SK-N-SH (cell line): Measurements from ENCODE around the gene MAPK8IP1. TPM values are rescaled to one million over a fixed set of nuclear protein-coding genes. Genes with fewer than 3 reads are reported as not detected.

ENCODE experiments used
- CTCF ChIA-PET: fragments of 300-600, 350-600 bp; formaldehyde crosslinking; extraction: SDS; loops from one replicate; lab custom pipeline; 2021; lab: Yijun Ruan, JAX
- POLR2A ChIA-PET: fragments of 350-600 bp; sonication (Branson Sonifier 250); formaldehyde crosslinking; extraction: SDS; loops from one replicate; lab custom pipeline; 2020; ENCODE audit warnings: antibody characterized with exemption, inconsistent platforms; lab: Yijun Ruan, JAX
- DNase-seq: peaks from one replicate; pipeline ENCODE4 v3.0.0; 2012
- H2AFZ ChIP-seq: fragments of 200-600 bp; sonication (generic); 2 replicates; pipeline ENCODE4 v1.8.1; 2016; ENCODE audit warnings: antibody characterized with exemption, mild to moderate bottlenecking, low read depth
- H3F3A ChIP-seq: fragments of 200-600 bp; sonication (generic); replicated peaks from 2 replicates; pipeline ENCODE3; 2016; ENCODE audit warnings: antibody characterized with exemption, mild to moderate bottlenecking; ENCODE audit not compliant: insufficient read depth
- H3K27ac ChIP-seq, 2 experiments: fragments of 200-500 bp in 1 of 2; fragments of 200-600 bp in 1 of 2; sonication (Bioruptor generic) in 1 of 2; sonication (generic), shearing (Covaris generic) in 1 of 2; 2 replicates each; pipeline versions ENCODE4 v1.5.1 to v1.6.1; 2014 to 2016; ENCODE audit warnings: low read depth in 2 of 2, inconsistent platforms in 1 of 2, low read length in 1 of 2, mild to moderate bottlenecking in 1 of 2, mixed read lengths in 1 of 2
- H3K27me3 ChIP-seq: fragments of 200-600 bp; sonication (generic), shearing (Covaris generic); 2 replicates; pipeline ENCODE4 v1.6.1; 2016; ENCODE audit warnings: mixed run types; ENCODE audit not compliant: insufficient read depth
- H3K36me3 ChIP-seq, 2 experiments: fragments of 200-500 bp in 1 of 2; fragments of 200-600 bp in 1 of 2; sonication (Bioruptor generic) in 1 of 2; sonication (generic) in 1 of 2; replicated peaks in 1 of 2; 2 replicates each; pipeline versions ENCODE3 to v1.5.1; 2014 to 2016; ENCODE audit warnings: low read length in 1 of 2, mild to moderate bottlenecking in 1 of 2; ENCODE audit not compliant: insufficient read depth in 2 of 2, control insufficient read depth in 1 of 2
- H3K4me1 ChIP-seq, 2 experiments: fragments of 200-500 bp in 1 of 2; fragments of 200-600 bp in 1 of 2; sonication (Bioruptor generic) in 1 of 2; sonication (generic), shearing (Covaris generic) in 1 of 2; 2 replicates each; pipeline versions ENCODE4 v1.5.1 to v1.6.1; 2014 to 2016; ENCODE audit warnings: low read depth in 1 of 2, low read length in 1 of 2, mixed run types in 1 of 2; ENCODE audit not compliant: insufficient read depth in 2 of 2, control insufficient read depth in 1 of 2
- H3K4me2 ChIP-seq: fragments of 200-600 bp; sonication (generic), shearing (Covaris generic); 2 replicates; pipeline ENCODE4 v1.6.1; 2017; ENCODE audit warnings: mixed run types
- H3K4me3 ChIP-seq, 2 experiments: fragments of 200-500 bp in 1 of 2; fragments of 200-600 bp in 1 of 2; sonication (Bioruptor generic) in 1 of 2; sonication (generic), shearing (Covaris generic) in 1 of 2; 2 replicates each; pipeline versions ENCODE4 v1.5.1 to v1.8.1; 2014 to 2016; ENCODE audit warnings: low read depth in 2 of 2, inconsistent platforms in 1 of 2, low read length in 1 of 2, mild to moderate bottlenecking in 1 of 2, mixed read lengths in 1 of 2, moderate library complexity in 1 of 2
- H3K79me2 ChIP-seq: fragments of 200-600 bp; sonication (generic); 2 replicates; pipeline ENCODE4 v1.8.1; 2017; ENCODE audit warnings: mild to moderate bottlenecking; ENCODE audit not compliant: insufficient read depth
- H3K9ac ChIP-seq: fragments of 200-600 bp; sonication (generic); 2 replicates; pipeline ENCODE4 v1.6.1; 2017; ENCODE audit warnings: mixed run types
- H3K9me2 ChIP-seq: fragments of 200-600 bp; sonication (generic); 2 replicates; pipeline ENCODE4 v1.6.1; 2017; ENCODE audit warnings: mixed run types
- H3K9me3 ChIP-seq: fragments of 200-600 bp; sonication (generic); 2 replicates; pipeline ENCODE4 v1.6.1; 2017; ENCODE audit warnings: mixed run types, mild to moderate bottlenecking, moderate library complexity
- H4K20me1 ChIP-seq: fragments of 200-600 bp; sonication (generic); 2 replicates; pipeline ENCODE4 v1.6.1; 2017; ENCODE audit warnings: mild to moderate bottlenecking, mixed run types; ENCODE audit not compliant: insufficient read depth
- ELF1 ChIP-seq: IDR thresholded peaks from 2 replicates; pipeline ENCODE4 v1.4.0; 2012
- EZH2phosphoT487 ChIP-seq: fragments of 200-600 bp; sonication (generic); IDR thresholded peaks from 2 replicates; pipeline ENCODE4 v1.6.1; 2017; ENCODE audit warnings: low read depth, mixed run types, mild to moderate bottlenecking, antibody characterized with exemption, moderate library complexity, borderline replicate concordance
- FOSL2 ChIP-seq: IDR thresholded peaks from 2 replicates; pipeline ENCODE4 v1.4.0; 2012; ENCODE audit warnings: low read depth, mild to moderate bottlenecking, moderate library complexity, borderline replicate concordance
- FOXJ3 ChIP-seq: sonication (generic); formaldehyde crosslinking; IDR thresholded peaks from 2 replicates; pipeline ENCODE4 v1.5.1; 2020; ENCODE audit warnings: mild to moderate bottlenecking, missing genetic modification reagents
- FOXM1 ChIP-seq: IDR thresholded peaks from 2 replicates; pipeline ENCODE4 v1.4.0; 2012; ENCODE audit warnings: low read depth, mild to moderate bottlenecking
- GABPA ChIP-seq: IDR thresholded peaks from 2 replicates; pipeline ENCODE4 v1.4.0; 2012; ENCODE audit warnings: low read depth, mild to moderate bottlenecking
- GATA2 ChIP-seq: sonication (generic); formaldehyde crosslinking; IDR thresholded peaks from 2 replicates; pipeline ENCODE4 v1.5.0; 2020; ENCODE audit warnings: mild to moderate bottlenecking, missing genetic modification reagents
- JUND ChIP-seq: IDR thresholded peaks from 2 replicates; pipeline ENCODE4 v1.4.0; 2012
- MAX ChIP-seq: IDR thresholded peaks from 2 replicates; pipeline ENCODE4 v1.4.0; 2012; ENCODE audit warnings: low read depth
- MEF2A ChIP-seq: IDR thresholded peaks from 2 replicates; pipeline ENCODE4 v1.4.0; 2012; ENCODE audit warnings: low read depth, borderline replicate concordance
- MXI1 ChIP-seq: IDR thresholded peaks from 2 replicates; pipeline ENCODE4 v1.6.1; 2012; ENCODE audit warnings: mild to moderate bottlenecking, low read depth, low read length, improper control_type of control experiment
- NRF1 ChIP-seq: IDR thresholded peaks from 2 replicates; pipeline ENCODE4 v1.6.1; 2012; ENCODE audit warnings: low read depth, mild to moderate bottlenecking, low read length
- PBX3 ChIP-seq: IDR thresholded peaks from 2 replicates; pipeline ENCODE4; 2012
- POLR2AphosphoS5 ChIP-seq: IDR thresholded peaks from 2 replicates; pipeline ENCODE4 v1.6.1; 2012; ENCODE audit warnings: low read depth, low read length
- RCOR1 ChIP-seq: fragments of 150-350 bp; IDR thresholded peaks from 2 replicates; pipeline ENCODE4 v1.6.1; 2017; ENCODE audit warnings: antibody characterized with exemption, low read length
- RFX5 ChIP-seq: IDR thresholded peaks from 2 replicates; pipeline ENCODE4 v1.6.1; 2012; ENCODE audit warnings: mild to moderate bottlenecking, improper control_type of control experiment, low read length
- RXRA ChIP-seq: IDR thresholded peaks from 2 replicates; pipeline ENCODE4 v1.4.0; 2012; ENCODE audit warnings: low read depth, mild to moderate bottlenecking, borderline replicate concordance
- SIN3A ChIP-seq: IDR thresholded peaks from 2 replicates; pipeline ENCODE4 v1.6.1; 2012; ENCODE audit warnings: low read depth, mild to moderate bottlenecking, low read length, moderate library complexity, borderline replicate concordance
- TAF1 ChIP-seq: IDR thresholded peaks from 2 replicates; pipeline ENCODE4 v1.6.1; 2012; ENCODE audit warnings: low read depth, mild to moderate bottlenecking, low read length, moderate library complexity, borderline replicate concordance
- TCF12 ChIP-seq: IDR thresholded peaks from 2 replicates; pipeline ENCODE4 v1.4.0; 2012
- USF1 ChIP-seq: IDR thresholded peaks from 2 replicates; pipeline ENCODE4 v1.4.0; 2012; ENCODE audit warnings: low read depth, borderline replicate concordance
- WGBS: methylation state at CpG from one replicate; pipeline ENCODE4 v1.1.6; 2017; ENCODE audit warnings: low lambda C conversion rate; 5-methylcytosine and 5-hydroxymethylcytosine counted together
- polyA plus RNA-seq, 3 experiments: library from polyadenylated mRNA; depleted of rRNA; stranded (reverse); fragments of >200 nt; gene quantifications; 2 replicates each; pipeline ENCODE4 v1.2.3, GENCODE V29; 2012
- TF ChIP-seq, protein P1 (sequence below): fragments of 150-350 bp; IDR thresholded peaks from 2 replicates; pipeline ENCODE4 v1.6.1; 2017; ENCODE audit warnings: antibody characterized with exemption, low read length, low read depth, borderline replicate concordance
- TF ChIP-seq, protein P2 (sequence below): fragments of 200-600 bp; sonication (generic); IDR thresholded peaks from 2 replicates; pipeline ENCODE4 v1.6.1; 2017; ENCODE audit warnings: antibody characterized with exemption, mild to moderate bottlenecking, moderate library complexity

MAPK8IP1 gene
- polyA plus RNA-seq, 1 of the 3 experiments (the other 2 are of a cell fraction) = 12.5 TPM

- Histone ChIP-seq H3F3A (no peaks in the 10 kb centered on the region), H3K27ac (peak overlapping the region in 1 of 2 experiments; percentile 23; a peak in 2 of 4 replicates), H3K4me2 (no peak overlapping the region), H4K20me1 (peaks cover 50% of the 10 kb centered on the region), H3K9me3 (no peaks in the 10 kb centered on the region), H3K9ac (no peak overlapping the region), H3K79me2 (peaks cover 77% of the 10 kb centered on the region), H3K9me2 (no peaks in the 10 kb centered on the region), H3K27me3 (no peaks in the 10 kb centered on the region), H3K4me3 (no peak overlapping the region), H3K4me1 (peaks cover 11 to 28% of the 10 kb centered on the region in 2 experiments), H2AFZ (no peak overlapping the region), H3K36me3 (peaks cover 0 to 2% of the 10 kb centered on the region in 2 experiments)
- no peak for DNase-seq
- ChIA-PET POLR2A (no interaction called here), CTCF (interaction anchor here (1.7 kb wide), 1 partner anchor 22 kb away, joined by 8 read pairs; no protein-coding TSS in a partner anchor)
- no peak for TF ChIP-seq SIN3A
- no peak for TF ChIP-seq MEF2A
- TF ChIP-seq JUND = no peak
- no peak for TF ChIP-seq TAF1
- TF ChIP-seq TCF12 = no peak
- TF ChIP-seq, protein P1, sequence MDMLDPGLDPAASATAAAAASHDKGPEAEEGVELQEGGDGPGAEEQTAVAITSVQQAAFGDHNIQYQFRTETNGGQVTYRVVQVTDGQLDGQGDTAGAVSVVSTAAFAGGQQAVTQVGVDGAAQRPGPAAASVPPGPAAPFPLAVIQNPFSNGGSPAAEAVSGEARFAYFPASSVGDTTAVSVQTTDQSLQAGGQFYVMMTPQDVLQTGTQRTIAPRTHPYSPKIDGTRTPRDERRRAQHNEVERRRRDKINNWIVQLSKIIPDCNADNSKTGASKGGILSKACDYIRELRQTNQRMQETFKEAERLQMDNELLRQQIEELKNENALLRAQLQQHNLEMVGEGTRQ = no peak
- TF ChIP-seq MAX = no peak
- no peak for TF ChIP-seq RFX5
- no peak for TF ChIP-seq NRF1
- 100% methylated on average over 2 of the region's 2 CpGs for WGBS
Observed at GRCh38 chr11:45850446-45850845, 35.0 kb upstream of the MAPK8IP1 start.

GRCh38 chr11:45851228-45851627, 34.2 kb upstream of the MAPK8IP1 start:
- Histone ChIP-seq H2AFZ (no peak overlapping the region), H3K9me3 (no peaks in the 10 kb centered on the region), H3F3A (no peaks in the 10 kb centered on the region), H3K27ac (peak overlapping the region in 1 of 2 experiments; percentile 23; a peak in 1 of 4 replicates), H4K20me1 (peaks cover 50% of the 10 kb centered on the region), H3K27me3 (no peaks in the 10 kb centered on the region), H3K4me2 (no peak overlapping the region), H3K9me2 (no peaks in the 10 kb centered on the region), H3K9ac (no peak overlapping the region), H3K79me2 (peaks cover 77% of the 10 kb centered on the region), H3K4me1 (peaks cover 11 to 34% of the 10 kb centered on the region in 2 experiments), H3K4me3 (no peak overlapping the region), H3K36me3 (peaks cover 0 to 2% of the 10 kb centered on the region in 2 experiments)
- CTCF ChIA-PET = interaction anchor here (0.7 to 1.7 kb wide), 3 partner anchors 17 to 80 kb away, joined by 3 to 8 read pairs (median 3); no protein-coding TSS in a partner anchor
- POLR2A ChIA-PET = no interaction called here
- DNase-seq = no peak
- 91% methylated on average over 2 of the region's 2 CpGs for WGBS
- TF ChIP-seq MXI1 (no peak), FOXJ3 (CRISPR knock-in tag) (no peak), POLR2AphosphoS5 (no peak), GABPA (no peak), GATA2 (CRISPR knock-in tag) (no peak), PBX3 (no peak), FOXM1 (no peak), FOSL2 (no peak), RCOR1 (no peak), MEF2A (no peak), NRF1 (no peak), RXRA (no peak), EZH2phosphoT487 (no peak), SIN3A (no peak), ELF1 (no peak), JUND (no peak), USF1 (no peak)
- TF ChIP-seq, protein P2, sequence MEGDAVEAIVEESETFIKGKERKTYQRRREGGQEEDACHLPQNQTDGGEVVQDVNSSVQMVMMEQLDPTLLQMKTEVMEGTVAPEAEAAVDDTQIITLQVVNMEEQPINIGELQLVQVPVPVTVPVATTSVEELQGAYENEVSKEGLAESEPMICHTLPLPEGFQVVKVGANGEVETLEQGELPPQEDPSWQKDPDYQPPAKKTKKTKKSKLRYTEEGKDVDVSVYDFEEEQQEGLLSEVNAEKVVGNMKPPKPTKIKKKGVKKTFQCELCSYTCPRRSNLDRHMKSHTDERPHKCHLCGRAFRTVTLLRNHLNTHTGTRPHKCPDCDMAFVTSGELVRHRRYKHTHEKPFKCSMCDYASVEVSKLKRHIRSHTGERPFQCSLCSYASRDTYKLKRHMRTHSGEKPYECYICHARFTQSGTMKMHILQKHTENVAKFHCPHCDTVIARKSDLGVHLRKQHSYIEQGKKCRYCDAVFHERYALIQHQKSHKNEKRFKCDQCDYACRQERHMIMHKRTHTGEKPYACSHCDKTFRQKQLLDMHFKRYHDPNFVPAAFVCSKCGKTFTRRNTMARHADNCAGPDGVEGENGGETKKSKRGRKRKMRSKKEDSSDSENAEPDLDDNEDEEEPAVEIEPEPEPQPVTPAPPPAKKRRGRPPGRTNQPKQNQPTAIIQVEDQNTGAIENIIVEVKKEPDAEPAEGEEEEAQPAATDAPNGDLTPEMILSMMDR = no peak
